ENCODE results near the gene PIMREG. TPM values are rescaled to one million over a fixed set of nuclear protein-coding genes. Genes with fewer than 3 reads are reported as not detected.

The PIMREG gene
- total RNA-seq, 1 experiment from 2014 or later = 87.2 TPM

GRCh38 chr17:6463616-6464445, 19.6 kb downstream of the PIMREG start:
- Histone ChIP-seq H3K36me3 (no peaks in the 10 kb centered on the region; the same call in 1 of the 2 replicates), H3K4me1 (no peaks in the 10 kb centered on the region), H3K27me3 (no peaks in the 10 kb centered on the region), H3K4me3 (no peak overlapping the region), H3K9me3 (replicated peaks) (no peaks in the 10 kb centered on the region), H3K27ac (no peak overlapping the region)
- no peak for DNase-seq

- Histone ChIP-seq H3K27ac (no peak overlapping the region), H3K4me1 (no peaks in the 10 kb centered on the region), H3K27me3 (no peaks in the 10 kb centered on the region), H3K9me3 (replicated peaks) (no peaks in the 10 kb centered on the region), H3K36me3 (no peaks in the 10 kb centered on the region; the same call in none of the 2 replicates), H3K4me3 (no peak overlapping the region)
- DNase-seq = no peak
Measured at GRCh38 chr17:6464446-6465041, 20.3 kb downstream of the PIMREG start.

- DNase-seq = no peak
- Histone ChIP-seq H3K9me3 (replicated peaks) (no peaks in the 10 kb centered on the region), H3K4me3 (no peak overlapping the region), H3K27ac (no peak overlapping the region), H3K4me1 (no peaks in the 10 kb centered on the region), H3K36me3 (no peaks in the 10 kb centered on the region; the same call in none of the 2 replicates), H3K27me3 (no peaks in the 10 kb centered on the region)
Measured at GRCh38 chr17:6465206-6466003, 21.1 kb downstream of the PIMREG start.

- Histone ChIP-seq H3K27me3 (no peaks in the 10 kb centered on the region), H3K9me3 (replicated peaks) (no peaks in the 10 kb centered on the region), H3K4me3 (no peak overlapping the region), H3K36me3 (no peaks in the 10 kb centered on the region; the same call in none of the 2 replicates), H3K27ac (no peak overlapping the region), H3K4me1 (peaks cover 14% of the 10 kb centered on the region)
- no peak for DNase-seq
Measured at GRCh38 chr17:6467567-6467966, 23.3 kb downstream of the PIMREG start.

- peaks cover 19% of the 10 kb centered on the region for H3K4me1 ChIP-seq
- DNase-seq = no peak
Measured at GRCh38 chr17:6468051-6468790, 24.0 kb downstream of the PIMREG start.

GRCh38 chr17:6470146-6470718, 26.0 kb downstream of the PIMREG start:
- no peak overlapping the region for H3K27ac ChIP-seq
- no peaks in the 10 kb centered on the region for H3K9me3 ChIP-seq (replicated peaks)
- no peak overlapping the region for H3K4me3 ChIP-seq
- peaks cover 22% of the 10 kb centered on the region for H3K4me1 ChIP-seq
- no peak for DNase-seq
- H3K36me3 ChIP-seq = no peaks in the 10 kb centered on the region; the same call in none of the 2 replicates
- H3K27me3 ChIP-seq = no peaks in the 10 kb centered on the region

More at GRCh38 chr17:6468051-6468790, 24.0 kb downstream of the PIMREG start:
- Histone ChIP-seq H3K36me3 (no peaks in the 10 kb centered on the region; the same call in none of the 2 replicates), H3K9me3 (replicated peaks) (no peaks in the 10 kb centered on the region), H3K4me3 (no peak overlapping the region), H3K27ac (no peak overlapping the region), H3K27me3 (no peaks in the 10 kb centered on the region)

GRCh38 chr17:6470751-6471521, 26.7 kb downstream of the PIMREG start:
- Histone ChIP-seq H3K4me3 (no peak overlapping the region), H3K36me3 (no peaks in the 10 kb centered on the region; the same call in none of the 2 replicates), H3K9me3 (replicated peaks) (no peaks in the 10 kb centered on the region), H3K4me1 (peaks cover 22% of the 10 kb centered on the region), H3K27ac (no peak overlapping the region; the same call in 1 of the 2 replicates), H3K27me3 (no peaks in the 10 kb centered on the region)
- DNase-seq = no peak

- peak; percentile 87 to 93 for DNase-seq
- Histone ChIP-seq H3K9me3 (replicated peaks) (no peaks in the 10 kb centered on the region), H3K4me3 (no peak overlapping the region), H3K27me3 (no peaks in the 10 kb centered on the region), H3K36me3 (no peaks in the 10 kb centered on the region; the same call in none of the 2 replicates), H3K27ac (peak overlapping the region; percentile 39), H3K4me1 (peaks cover 22% of the 10 kb centered on the region)
Measured at GRCh38 chr17:6471531-6472465, 27.5 kb downstream of the PIMREG start.

GRCh38 chr17:6472517-6472916, 28.3 kb downstream of the PIMREG start:
- DNase-seq = peak; percentile 40 to 58
- Histone ChIP-seq H3K36me3 (no peaks in the 10 kb centered on the region; the same call in none of the 2 replicates), H3K27me3 (no peaks in the 10 kb centered on the region), H3K9me3 (replicated peaks) (no peaks in the 10 kb centered on the region), H3K27ac (peak overlapping the region; percentile 39), H3K4me3 (no peak overlapping the region), H3K4me1 (peaks cover 22% of the 10 kb centered on the region)

GRCh38 chr17:6473128-6473767, 29.0 kb downstream of the PIMREG start:
- Histone ChIP-seq H3K27me3 (no peaks in the 10 kb centered on the region), H3K27ac (peak overlapping the region; percentile 39)
- peak; percentile 68 to 80 for DNase-seq

GRCh38 chr17:6474376-6474775, 30.1 kb downstream of the PIMREG start:
- H3K4me1 ChIP-seq = peaks cover 22% of the 10 kb centered on the region
- no peak overlapping the region for H3K27ac ChIP-seq
- no peaks in the 10 kb centered on the region for H3K27me3 ChIP-seq
- H3K36me3 ChIP-seq = no peaks in the 10 kb centered on the region; the same call in 1 of the 2 replicates
- no peak for DNase-seq
- H3K9me3 ChIP-seq (replicated peaks) = no peaks in the 10 kb centered on the region
- no peak overlapping the region for H3K4me3 ChIP-seq

More at GRCh38 chr17:6473128-6473767, 29.0 kb downstream of the PIMREG start:
- no peak overlapping the region for H3K4me3 ChIP-seq
- peaks cover 22% of the 10 kb centered on the region for H3K4me1 ChIP-seq
- H3K9me3 ChIP-seq (replicated peaks) = no peaks in the 10 kb centered on the region
- no peaks in the 10 kb centered on the region; the same call in 1 of the 2 replicates for H3K36me3 ChIP-seq

GRCh38 chr17:6474906-6475305, 30.7 kb downstream of the PIMREG start:
- H3K36me3 ChIP-seq = no peaks in the 10 kb centered on the region
- no peak overlapping the region for H3K4me3 ChIP-seq
- no peak for DNase-seq
- H3K4me1 ChIP-seq = peaks cover 22% of the 10 kb centered on the region
- no peak overlapping the region for H3K27ac ChIP-seq
- H3K9me3 ChIP-seq (replicated peaks) = no peaks in the 10 kb centered on the region
- no peaks in the 10 kb centered on the region for H3K27me3 ChIP-seq

All from SJCRH30 (cell line).